Muscle layer of colon (tissue), 2 donors: ENCODE results near the gene HHAT.

Experiments
- H3K27ac ChIP-seq: one replicate; pipeline ENCODE4 v1.7.0; 2013; ENCODE audit warnings: low read depth, mild to moderate bottlenecking, low read length, moderate library complexity
- H3K27me3 ChIP-seq, 2 donors: one replicate each; pipeline ENCODE4 v1.7.0; 2013; ENCODE audit warnings: low read length in 2 of 2, mild to moderate bottlenecking in 2 of 2; ENCODE audit not compliant: insufficient read depth in 2 of 2, control insufficient read depth in 1 of 2
- H3K36me3 ChIP-seq: one replicate; pipeline ENCODE4 v1.7.0; 2013; ENCODE audit warnings: mild to moderate bottlenecking, low read length; ENCODE audit not compliant: insufficient read depth
- H3K4me1 ChIP-seq: one replicate; pipeline ENCODE4 v1.7.0; 2013; ENCODE audit warnings: mild to moderate bottlenecking, low read length; ENCODE audit not compliant: insufficient read depth
- H3K4me3 ChIP-seq, 2 donors: one replicate each; pipeline ENCODE4 v1.7.0; 2013; ENCODE audit warnings: low read length in 2 of 2, low read depth in 1 of 2, mild to moderate bottlenecking in 1 of 2, moderate library complexity in 1 of 2
- H3K9ac ChIP-seq: one replicate; pipeline ENCODE4 v1.7.0; 2013; ENCODE audit warnings: low read length
- H3K9me3 ChIP-seq: one replicate; pipeline ENCODE4 v1.7.0; 2013; ENCODE audit warnings: mild to moderate bottlenecking, low read length
- donor health status: abdominal sarcoma.
- donor health status: Adenocarcinoma of cecum.

The HHAT gene

DNA sequence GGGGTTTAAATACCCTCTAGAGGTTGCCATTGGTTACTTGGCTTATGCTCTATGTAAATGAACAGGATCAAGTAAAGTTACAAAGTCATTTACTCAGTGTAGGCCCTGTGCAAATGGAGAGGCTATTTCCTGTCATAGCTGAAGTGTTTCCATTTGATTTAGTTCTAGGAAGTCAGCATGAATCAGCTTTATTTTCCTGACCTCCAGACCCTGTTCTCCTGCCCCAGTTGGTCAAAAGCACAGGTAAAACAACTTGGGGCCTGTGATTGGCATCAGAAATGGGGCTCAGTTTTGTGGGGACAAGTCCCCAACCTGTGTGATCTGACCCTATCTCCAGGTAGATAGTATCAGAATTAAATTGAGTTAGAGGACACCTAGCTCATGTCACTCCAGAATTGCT lies 239.9 kb downstream of the HHAT start:
- H3K9ac ChIP-seq, result no peak overlapping the region
- H3K27me3 ChIP-seq, result no peaks in the 10 kb centered on the region
- no peaks in the 10 kb centered on the region for H3K4me1 ChIP-seq
- no peaks in the 10 kb centered on the region for H3K36me3 ChIP-seq
- no peaks in the 10 kb centered on the region for H3K9me3 ChIP-seq
- H3K27ac ChIP-seq, result no peak overlapping the region
- no peak overlapping the region for H3K4me3 ChIP-seq

- no peaks in the 10 kb centered on the region for H3K36me3 ChIP-seq
- H3K9ac ChIP-seq, result no peak overlapping the region
- no peaks in the 10 kb centered on the region for H3K9me3 ChIP-seq
- H3K4me3 ChIP-seq, result no peak overlapping the region
- H3K4me1 ChIP-seq, result no peaks in the 10 kb centered on the region
- H3K27me3 ChIP-seq, result no peaks in the 10 kb centered on the region
- no peak overlapping the region for H3K27ac ChIP-seq
Observed at GRCh38 chr1:210570116-210570515, 241.4 kb downstream of the HHAT start.

DNA sequence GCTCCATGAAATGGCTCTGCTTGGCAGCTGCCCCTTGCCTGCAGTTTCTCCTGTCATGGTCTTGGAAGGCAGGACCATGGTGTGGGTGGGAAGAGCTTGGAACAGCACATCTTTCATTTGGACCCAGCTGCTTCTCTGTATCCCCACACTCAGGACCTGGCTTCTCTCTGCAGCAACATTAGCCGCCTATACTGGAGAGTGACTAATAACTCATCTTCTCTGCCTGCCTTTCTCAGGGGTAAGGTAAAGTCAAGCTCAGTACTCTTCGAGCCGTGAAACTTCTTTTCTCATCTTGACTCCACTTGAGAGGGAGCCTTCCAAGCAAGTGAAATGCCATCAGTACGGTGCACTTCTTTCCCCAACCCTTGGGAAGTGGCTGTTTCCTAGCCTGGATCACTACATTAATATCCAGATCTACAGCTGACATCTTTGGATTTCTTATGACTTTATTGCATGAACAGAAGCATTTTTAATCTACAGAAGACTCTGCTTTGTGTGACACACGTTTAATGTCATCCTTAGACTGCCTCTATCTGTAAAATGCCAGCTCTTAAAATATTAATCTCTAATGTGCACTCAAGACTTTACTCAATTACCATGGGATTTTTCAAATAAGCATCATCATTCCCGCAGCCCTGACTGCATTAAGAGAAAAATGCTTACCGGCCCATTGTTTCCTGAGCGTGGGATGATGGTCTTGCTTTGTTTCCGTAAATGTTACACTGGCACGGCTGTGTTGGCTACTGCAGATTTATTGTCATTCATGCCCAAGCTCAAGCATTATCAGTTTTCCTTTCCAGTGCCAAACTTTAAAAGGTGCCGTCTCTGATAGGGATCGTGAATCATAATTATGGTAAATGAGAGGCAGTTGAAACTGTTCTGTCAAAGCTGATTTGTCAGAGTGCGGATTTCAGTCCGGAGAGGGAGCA lies 242.9 kb downstream of the HHAT start:
- H3K9ac ChIP-seq, result no peak overlapping the region
- H3K36me3 ChIP-seq, result no peaks in the 10 kb centered on the region
- no peak overlapping the region for H3K27ac ChIP-seq
- no peak overlapping the region for H3K4me3 ChIP-seq
- no peaks in the 10 kb centered on the region for H3K9me3 ChIP-seq
- H3K27me3 ChIP-seq, result no peaks in the 10 kb centered on the region
- no peaks in the 10 kb centered on the region for H3K4me1 ChIP-seq

- Histone ChIP-seq H3K9ac (no peak overlapping the region), H3K36me3 (no peaks in the 10 kb centered on the region)
Observed at GRCh38 chr1:210573141-210573540, 244.4 kb downstream of the HHAT start.

GRCh38 chr1:210582205-210582970 lies 253.7 kb downstream of the HHAT start:
- Histone ChIP-seq H3K27ac (no peak overlapping the region), H3K4me3 (no peak overlapping the region), H3K4me1 (peaks cover 13% of the 10 kb centered on the region), H3K36me3 (no peaks in the 10 kb centered on the region), H3K27me3 (no peaks in the 10 kb centered on the region), H3K9me3 (no peaks in the 10 kb centered on the region), H3K9ac (no peak overlapping the region)

More at GRCh38 chr1:210573141-210573540, 244.4 kb downstream of the HHAT start:
- H3K27me3 ChIP-seq, result no peaks in the 10 kb centered on the region
- no peak overlapping the region for H3K27ac ChIP-seq
- H3K4me1 ChIP-seq, result no peaks in the 10 kb centered on the region
- no peak overlapping the region for H3K4me3 ChIP-seq
- H3K9me3 ChIP-seq, result no peaks in the 10 kb centered on the region

- peaks cover 16% of the 10 kb centered on the region for H3K4me1 ChIP-seq
Observed at GRCh38 chr1:210584439-210585113, 255.9 kb downstream of the HHAT start.

GRCh38 chr1:210586771-210587170 lies 258.1 kb downstream of the HHAT start:
- peaks cover 16% of the 10 kb centered on the region for H3K4me1 ChIP-seq
- no peaks in the 10 kb centered on the region for H3K27me3 ChIP-seq
- H3K4me3 ChIP-seq, result no peak overlapping the region
- no peak overlapping the region for H3K27ac ChIP-seq
- no peak overlapping the region for H3K9ac ChIP-seq
- no peaks in the 10 kb centered on the region for H3K9me3 ChIP-seq
- H3K36me3 ChIP-seq, result no peaks in the 10 kb centered on the region

More at GRCh38 chr1:210584439-210585113, 255.9 kb downstream of the HHAT start:
- H3K9ac ChIP-seq, result no peak overlapping the region
- H3K9me3 ChIP-seq, result no peaks in the 10 kb centered on the region
- no peak overlapping the region for H3K27ac ChIP-seq
- H3K36me3 ChIP-seq, result no peaks in the 10 kb centered on the region
- no peak overlapping the region for H3K4me3 ChIP-seq
- H3K27me3 ChIP-seq, result no peaks in the 10 kb centered on the region

DNA sequence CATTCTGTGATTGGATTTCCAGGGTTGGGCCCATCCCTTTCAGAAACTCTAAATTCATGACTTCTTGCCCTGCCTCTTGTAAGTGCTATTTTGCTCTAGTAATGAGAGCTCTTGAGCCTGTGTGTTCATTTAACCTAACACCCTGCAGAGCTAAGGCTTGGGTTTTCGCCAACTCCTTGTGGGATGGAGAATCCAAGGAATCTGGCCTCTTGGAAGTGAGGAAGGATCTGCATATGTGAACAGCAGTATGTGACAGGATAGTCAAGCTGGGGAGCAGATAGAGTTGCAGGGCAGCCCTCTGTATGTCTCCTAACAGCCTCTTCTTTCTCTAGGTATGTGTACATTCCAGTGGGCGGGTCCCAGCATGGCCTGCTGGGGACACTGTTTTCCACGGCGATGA lies 258.9 kb downstream of the HHAT start:
- H3K4me1 ChIP-seq, result peaks cover 16% of the 10 kb centered on the region
- no peaks in the 10 kb centered on the region for H3K36me3 ChIP-seq
- no peak overlapping the region for H3K9ac ChIP-seq
- H3K27ac ChIP-seq, result no peak overlapping the region
- H3K4me3 ChIP-seq, result no peak overlapping the region
- H3K9me3 ChIP-seq, result no peaks in the 10 kb centered on the region
- H3K27me3 ChIP-seq, result no peaks in the 10 kb centered on the region

DNA sequence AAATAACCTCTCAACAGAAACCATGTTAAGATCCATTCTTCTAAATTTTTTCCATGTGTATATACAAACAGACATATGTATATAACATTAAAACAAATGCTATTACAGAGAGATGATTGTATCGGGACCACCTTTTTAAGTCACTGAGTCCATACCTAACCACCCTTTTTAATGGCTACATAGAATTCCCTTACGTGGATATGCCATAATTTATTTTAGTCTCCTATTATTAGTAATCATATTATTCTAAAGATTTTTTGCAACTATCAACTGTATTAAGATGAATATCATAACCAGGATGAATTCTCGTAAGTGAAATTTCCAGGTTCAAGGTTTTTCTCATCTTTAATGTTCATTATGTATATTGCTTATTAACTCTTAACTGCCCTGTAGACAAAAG lies 259.7 kb downstream of the HHAT start:
- no peaks in the 10 kb centered on the region for H3K9me3 ChIP-seq
- H3K9ac ChIP-seq, result no peak overlapping the region
- H3K4me1 ChIP-seq, result peaks cover 16% of the 10 kb centered on the region
- no peaks in the 10 kb centered on the region for H3K36me3 ChIP-seq
- no peaks in the 10 kb centered on the region for H3K27me3 ChIP-seq
- no peak overlapping the region for H3K27ac ChIP-seq
- H3K4me3 ChIP-seq, result no peak overlapping the region

DNA sequence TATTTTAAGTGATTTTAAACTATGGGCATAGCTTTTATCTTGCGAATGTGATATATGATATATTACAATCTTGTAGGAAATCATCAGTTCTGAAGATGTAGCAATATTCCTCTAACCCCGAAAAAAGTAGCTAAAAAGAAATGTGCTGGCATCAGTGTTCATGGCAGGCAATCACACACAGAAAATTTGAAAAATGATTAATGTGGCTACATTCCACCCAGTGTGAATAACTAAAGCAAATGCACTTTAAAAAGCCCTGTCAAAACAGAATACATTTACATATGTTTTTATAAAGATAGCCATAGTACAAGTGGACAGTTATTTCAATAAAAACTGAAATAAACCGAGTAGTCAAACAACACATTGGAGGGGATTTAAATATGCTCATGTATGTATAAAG lies 260.2 kb downstream of the HHAT start:
- Histone ChIP-seq H3K4me3 (no peak overlapping the region), H3K36me3 (no peaks in the 10 kb centered on the region), H3K9me3 (no peaks in the 10 kb centered on the region), H3K27me3 (no peaks in the 10 kb centered on the region), H3K9ac (no peak overlapping the region), H3K27ac (no peak overlapping the region), H3K4me1 (peaks cover 16% of the 10 kb centered on the region)

- H3K4me1 ChIP-seq, result peaks cover 13% of the 10 kb centered on the region
- H3K4me3 ChIP-seq, result no peak overlapping the region
- H3K36me3 ChIP-seq, result no peaks in the 10 kb centered on the region
- H3K9ac ChIP-seq, result no peak overlapping the region
- H3K27ac ChIP-seq, result no peak overlapping the region
- no peaks in the 10 kb centered on the region for H3K9me3 ChIP-seq
- no peaks in the 10 kb centered on the region for H3K27me3 ChIP-seq
Observed at GRCh38 chr1:210591214-210591613, 262.5 kb downstream of the HHAT start.
